DND-41 (cell line): ENCODE data around the gene NGFR.

Experiments used
- CTCF ChIP-seq: IDR thresholded peaks from 2 replicates; pipeline ENCODE4 v1.5.1; 2012; ENCODE audit warnings: borderline replicate concordance, low read length, moderate library complexity, mild to moderate bottlenecking; ENCODE audit not compliant: poor library complexity, severe bottlenecking; ENCODE audit errors: extremely low read depth
- EZH2 ChIP-seq: IDR thresholded peaks from 3 replicates; pipeline ENCODE4 v1.6.1; 2012; ENCODE audit warnings: borderline replicate concordance, low read depth, mild to moderate bottlenecking, moderate library complexity, low read length, inconsistent platforms; ENCODE audit not compliant: severe bottlenecking

- TF ChIP-seq CTCF (no peak), EZH2 (no peak)
Measured at GRCh38 chr17:49551221-49552069, 56.4 kb downstream of the NGFR start.
